ENCODE results near the gene GJA10.
A peak's percentile ranks its signal among the peaks of the same experiment; 100 is the strongest.
"Not testable (repeated sequence)": the region's sequence is repeated elsewhere in the genome, so short reads cannot be mapped to it uniquely, and the experiment has no call there.

GJA10 gene

DNA sequence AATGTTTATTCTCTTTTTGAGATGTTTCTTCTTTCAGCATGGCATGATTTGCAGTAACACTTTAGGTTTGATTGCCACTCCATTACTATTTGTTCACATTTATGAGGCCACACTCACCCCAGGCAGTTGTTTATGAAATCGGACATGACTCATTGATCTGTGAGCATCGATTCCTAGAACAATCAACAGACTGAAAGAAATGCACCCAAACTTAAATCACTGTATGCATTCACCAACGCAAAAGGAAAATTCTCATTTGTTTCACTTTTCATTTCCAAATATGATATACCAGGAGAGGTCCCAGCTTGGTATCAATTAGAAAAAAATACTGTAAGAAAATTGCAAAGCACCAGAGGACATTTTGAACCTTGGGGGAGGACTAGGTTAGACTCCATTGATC, 5.4 kb upstream of the GJA10 start (continued):
- TF ChIP-seq ZNF565 (CRISPR knock-in tag; conservative IDR thresholded peaks at IDR 0.05; ENCODE audit: low read depth) (no peak), ZFP30 (CRISPR knock-in tag; IDR thresholded peaks at IDR 0.05) (no peak)

- ATAC-seq = not testable (repeated sequence)
Measured at GRCh38 chr6:89890845-89891528, 3.3 kb upstream of the GJA10 start.

- ATAC-seq = not testable (repeated sequence)
Measured at GRCh38 chr6:89892577-89892976, 1.7 kb upstream of the GJA10 start.

- peak; percentile 99 for ATAC-seq
- peak; percentile 58 for TF ChIP-seq ISL1 (CRISPR knock-in tag; IDR thresholded peaks at IDR 0.05)
- no peak for TF ChIP-seq RARB (CRISPR knock-in tag; IDR thresholded peaks at IDR 0.05)
- peak; percentile 76 for TF ChIP-seq ZC3H10 (CRISPR knock-in tag; IDR thresholded peaks at IDR 0.05)
- peak; percentile 76; the same call in 1 of the 2 replicates for TF ChIP-seq ZFP3 (CRISPR knock-in tag; IDR thresholded peaks at IDR 0.05)
- TF ChIP-seq ZNF565 (CRISPR knock-in tag; conservative IDR thresholded peaks at IDR 0.05; ENCODE audit: low read depth) = peak; percentile 59; the same call in 1 of the 2 replicates
- peak; percentile 98 for TF ChIP-seq CSDC2 (CRISPR knock-in tag; IDR thresholded peaks at IDR 0.05)
- TF ChIP-seq GLIS3 (CRISPR knock-in tag; IDR thresholded peaks at IDR 0.05) = no peak
- TF ChIP-seq PPARA (CRISPR knock-in tag; IDR thresholded peaks at IDR 0.05; ENCODE audit: borderline replicate concordance) = 0 out of 2 replicates have a peak, but pooled peaks have one; percentile 39
- peak; percentile 98 for TF ChIP-seq SNAI2 (CRISPR knock-in tag; IDR thresholded peaks at IDR 0.05)
- TF ChIP-seq, protein P1, sequence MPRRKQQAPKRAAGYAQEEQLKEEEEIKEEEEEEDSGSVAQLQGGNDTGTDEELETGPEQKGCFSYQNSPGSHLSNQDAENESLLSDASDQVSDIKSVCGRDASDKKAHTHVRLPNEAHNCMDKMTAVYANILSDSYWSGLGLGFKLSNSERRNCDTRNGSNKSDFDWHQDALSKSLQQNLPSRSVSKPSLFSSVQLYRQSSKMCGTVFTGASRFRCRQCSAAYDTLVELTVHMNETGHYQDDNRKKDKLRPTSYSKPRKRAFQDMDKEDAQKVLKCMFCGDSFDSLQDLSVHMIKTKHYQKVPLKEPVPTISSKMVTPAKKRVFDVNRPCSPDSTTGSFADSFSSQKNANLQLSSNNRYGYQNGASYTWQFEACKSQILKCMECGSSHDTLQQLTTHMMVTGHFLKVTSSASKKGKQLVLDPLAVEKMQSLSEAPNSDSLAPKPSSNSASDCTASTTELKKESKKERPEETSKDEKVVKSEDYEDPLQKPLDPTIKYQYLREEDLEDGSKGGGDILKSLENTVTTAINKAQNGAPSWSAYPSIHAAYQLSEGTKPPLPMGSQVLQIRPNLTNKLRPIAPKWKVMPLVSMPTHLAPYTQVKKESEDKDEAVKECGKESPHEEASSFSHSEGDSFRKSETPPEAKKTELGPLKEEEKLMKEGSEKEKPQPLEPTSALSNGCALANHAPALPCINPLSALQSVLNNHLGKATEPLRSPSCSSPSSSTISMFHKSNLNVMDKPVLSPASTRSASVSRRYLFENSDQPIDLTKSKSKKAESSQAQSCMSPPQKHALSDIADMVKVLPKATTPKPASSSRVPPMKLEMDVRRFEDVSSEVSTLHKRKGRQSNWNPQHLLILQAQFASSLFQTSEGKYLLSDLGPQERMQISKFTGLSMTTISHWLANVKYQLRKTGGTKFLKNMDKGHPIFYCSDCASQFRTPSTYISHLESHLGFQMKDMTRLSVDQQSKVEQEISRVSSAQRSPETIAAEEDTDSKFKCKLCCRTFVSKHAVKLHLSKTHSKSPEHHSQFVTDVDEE (CRISPR knock-in tag; IDR thresholded peaks at IDR 0.05) = peak; percentile 69; the same call in 1 of the 2 replicates
Measured at GRCh38 chr6:89895276-89895874, 1.1 kb downstream of the GJA10 start.

GRCh38 chr6:89910001-89910901, 16.0 kb downstream of the GJA10 start:
- ATAC-seq = not testable (repeated sequence)

DNA sequence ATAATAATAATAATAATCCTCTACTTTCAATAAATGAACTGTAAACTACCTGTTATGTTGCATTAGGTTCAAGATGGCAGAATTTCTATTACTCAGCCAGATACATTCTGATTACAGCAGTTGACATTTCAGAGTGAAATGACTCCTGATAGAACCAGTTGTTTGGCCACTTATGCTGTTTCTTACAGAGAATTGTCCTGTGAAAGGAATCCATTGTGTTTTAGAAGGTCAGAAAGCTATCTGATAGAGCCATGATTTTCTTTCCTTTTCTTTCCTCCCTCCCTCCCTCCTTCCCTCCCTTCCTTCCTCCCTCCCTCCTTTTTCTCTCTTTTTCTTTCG, 16.6 kb downstream of the GJA10 start:
- TF ChIP-seq ISL1 (CRISPR knock-in tag; IDR thresholded peaks at IDR 0.05) (no peak), PPARA (CRISPR knock-in tag; IDR thresholded peaks at IDR 0.05; ENCODE audit: borderline replicate concordance) (no peak), OSR1 (CRISPR knock-in tag; IDR thresholded peaks at IDR 0.05) (no peak), ZNF70 (CRISPR knock-in tag; IDR thresholded peaks at IDR 0.05) (no peak), BACH2 (CRISPR knock-in tag; IDR thresholded peaks at IDR 0.05; ENCODE audit: borderline replicate concordance) (no peak), ZNF565 (CRISPR knock-in tag; conservative IDR thresholded peaks at IDR 0.05; ENCODE audit: low read depth) (no peak), ESRRG (CRISPR knock-in tag; IDR thresholded peaks at IDR 0.05) (no peak), TCF4 (CRISPR knock-in tag; IDR thresholded peaks at IDR 0.05; ENCODE audit: borderline replicate concordance) (no peak), ZFP3 (CRISPR knock-in tag; IDR thresholded peaks at IDR 0.05) (no peak), SNAI2 (CRISPR knock-in tag; IDR thresholded peaks at IDR 0.05) (no peak)
- TF ChIP-seq, protein P2, sequence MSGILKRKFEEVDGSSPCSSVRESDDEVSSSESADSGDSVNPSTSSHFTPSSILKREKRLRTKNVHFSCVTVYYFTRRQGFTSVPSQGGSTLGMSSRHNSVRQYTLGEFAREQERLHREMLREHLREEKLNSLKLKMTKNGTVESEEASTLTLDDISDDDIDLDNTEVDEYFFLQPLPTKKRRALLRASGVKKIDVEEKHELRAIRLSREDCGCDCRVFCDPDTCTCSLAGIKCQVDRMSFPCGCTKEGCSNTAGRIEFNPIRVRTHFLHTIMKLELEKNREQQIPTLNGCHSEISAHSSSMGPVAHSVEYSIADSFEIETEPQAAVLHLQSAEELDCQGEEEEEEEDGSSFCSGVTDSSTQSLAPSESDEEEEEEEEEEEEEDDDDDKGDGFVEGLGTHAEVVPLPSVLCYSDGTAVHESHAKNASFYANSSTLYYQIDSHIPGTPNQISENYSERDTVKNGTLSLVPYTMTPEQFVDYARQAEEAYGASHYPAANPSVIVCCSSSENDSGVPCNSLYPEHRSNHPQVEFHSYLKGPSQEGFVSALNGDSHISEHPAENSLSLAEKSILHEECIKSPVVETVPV (CRISPR knock-in tag; IDR thresholded peaks at IDR 0.05) = no peak

More for the DNA sequence above, 16.6 kb downstream of the GJA10 start:
- ATAC-seq = no peak

All from SK-N-SH treated with all-trans-retinoic acid at 6 μM for 48 hours (cell line).